Measurements from ENCODE around the gene SNX32.

- TF ChIP-seq CTCF (IDR thresholded peaks at IDR 0.05 in 2 of 3, conservative IDR thresholded peaks at IDR 0.05 in 1 of 3; ENCODE audit: borderline replicate concordance in 1 of 3, insufficient read depth in 1 of 3, low read depth in 2 of 3, low read length in 2 of 3) (no peak), EZH2 (IDR thresholded peaks at IDR 0.05) (no peak), POLR2A (IDR thresholded peaks at IDR 0.05; ENCODE audit: borderline replicate concordance, extremely low read depth, insufficient read depth, insufficient read length) (no peak), YY1 (IDR thresholded peaks at IDR 0.05; ENCODE audit: extremely low read depth, insufficient replicate concordance, low read depth, low read length) (no peak), SIN3A (IDR thresholded peaks at IDR 0.05; ENCODE audit: low read depth) (no peak), POLR2AphosphoS5 (IDR thresholded peaks at IDR 0.05; ENCODE audit: low read depth, low read length) (no peak), ZBTB33 (IDR thresholded peaks at IDR 0.05; ENCODE audit: extremely low read depth, insufficient replicate concordance, low read length) (no peak), ZNF274 (IDR thresholded peaks at IDR 0.05; ENCODE audit: low read depth, low read length) (no peak), SRF (IDR thresholded peaks at IDR 0.05; ENCODE audit: low read depth) (no peak), ATF3 (IDR thresholded peaks at IDR 0.05) (no peak)
- TF ChIP-seq, protein P1, sequence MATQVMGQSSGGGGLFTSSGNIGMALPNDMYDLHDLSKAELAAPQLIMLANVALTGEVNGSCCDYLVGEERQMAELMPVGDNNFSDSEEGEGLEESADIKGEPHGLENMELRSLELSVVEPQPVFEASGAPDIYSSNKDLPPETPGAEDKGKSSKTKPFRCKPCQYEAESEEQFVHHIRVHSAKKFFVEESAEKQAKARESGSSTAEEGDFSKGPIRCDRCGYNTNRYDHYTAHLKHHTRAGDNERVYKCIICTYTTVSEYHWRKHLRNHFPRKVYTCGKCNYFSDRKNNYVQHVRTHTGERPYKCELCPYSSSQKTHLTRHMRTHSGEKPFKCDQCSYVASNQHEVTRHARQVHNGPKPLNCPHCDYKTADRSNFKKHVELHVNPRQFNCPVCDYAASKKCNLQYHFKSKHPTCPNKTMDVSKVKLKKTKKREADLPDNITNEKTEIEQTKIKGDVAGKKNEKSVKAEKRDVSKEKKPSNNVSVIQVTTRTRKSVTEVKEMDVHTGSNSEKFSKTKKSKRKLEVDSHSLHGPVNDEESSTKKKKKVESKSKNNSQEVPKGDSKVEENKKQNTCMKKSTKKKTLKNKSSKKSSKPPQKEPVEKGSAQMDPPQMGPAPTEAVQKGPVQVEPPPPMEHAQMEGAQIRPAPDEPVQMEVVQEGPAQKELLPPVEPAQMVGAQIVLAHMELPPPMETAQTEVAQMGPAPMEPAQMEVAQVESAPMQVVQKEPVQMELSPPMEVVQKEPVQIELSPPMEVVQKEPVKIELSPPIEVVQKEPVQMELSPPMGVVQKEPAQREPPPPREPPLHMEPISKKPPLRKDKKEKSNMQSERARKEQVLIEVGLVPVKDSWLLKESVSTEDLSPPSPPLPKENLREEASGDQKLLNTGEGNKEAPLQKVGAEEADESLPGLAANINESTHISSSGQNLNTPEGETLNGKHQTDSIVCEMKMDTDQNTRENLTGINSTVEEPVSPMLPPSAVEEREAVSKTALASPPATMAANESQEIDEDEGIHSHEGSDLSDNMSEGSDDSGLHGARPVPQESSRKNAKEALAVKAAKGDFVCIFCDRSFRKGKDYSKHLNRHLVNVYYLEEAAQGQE (IDR thresholded peaks at IDR 0.05; ENCODE audit: low read depth), result no peak
- TF ChIP-seq, protein P2, sequence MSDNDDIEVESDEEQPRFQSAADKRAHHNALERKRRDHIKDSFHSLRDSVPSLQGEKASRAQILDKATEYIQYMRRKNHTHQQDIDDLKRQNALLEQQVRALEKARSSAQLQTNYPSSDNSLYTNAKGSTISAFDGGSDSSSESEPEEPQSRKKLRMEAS (IDR thresholded peaks at IDR 0.05), result no peak
These were observed 16.7 kb downstream of the SNX32 start for GRCh38 chr11:65850217-65851082.

Measured in HCT116 (cell line).